ENCODE results near the gene TNFRSF1A. TPM values are rescaled to one million over a fixed set of nuclear protein-coding genes. Genes with fewer than 3 reads are reported as not detected.

TNFRSF1A gene
- total and polyA plus RNA-seq, 9 of the 15 experiments (the other 6 are each of a cell fraction or from before 2014, with no cell fraction given): 0.76 to 43.5 (median 30.0) TPM

- Histone ChIP-seq H3K9ac (ENCODE audit: insufficient read depth in 1 of 2, low read depth in 2 of 2, low read length in 2 of 2) (peak overlapping the region; percentile 85 to 93), H3K27me3 (ENCODE audit: control insufficient read depth in 2 of 2, insufficient read depth in 2 of 2, low read length in 2 of 2) (no peaks in the 10 kb centered on the region), H4K20me1 (replicated peaks; ENCODE audit: control insufficient read depth, insufficient read depth, low read length) (no peaks in the 10 kb centered on the region), H3K27ac (ENCODE audit: extremely low read depth, low read depth, low read length) (peak overlapping the region; percentile 98), H3K9me1 (ENCODE audit: control insufficient read depth, insufficient read depth, low read length) (no peaks in the 10 kb centered on the region), H3K4me1 (replicated peaks in 1 of 2; ENCODE audit: control insufficient read depth in 2 of 2, insufficient read depth in 2 of 2, low read length in 2 of 2) (peaks cover 27 to 48% of the 10 kb centered on the region in 2 experiments), H3K79me2 (ENCODE audit: control insufficient read depth, insufficient read depth, low read length) (peaks cover 57% of the 10 kb centered on the region), H3K9me3 (replicated peaks; ENCODE audit: control insufficient read depth, insufficient read depth, low read depth, low read length) (no peaks in the 10 kb centered on the region), H3K4me2 (ENCODE audit: insufficient read depth, low read length) (peak overlapping the region; percentile 82), H3K36me3 (ENCODE audit: control insufficient read depth, insufficient read depth, low read length) (peaks cover 54% of the 10 kb centered on the region; the same call in 2 of the 3 replicates), H2AFZ (ENCODE audit: low read depth, low read length) (peak overlapping the region; percentile 79), H3K4me3 (peak overlapping the region; percentile 39; the same call in 1 of the 2 replicates)
- FAIRE-seq (peak; percentile 97), DNase-seq (ENCODE audit: extremely low read depth in 1 of 4, low spot score in 3 of 4) (peak; percentile 54 to 85 (median 65)), ATAC-seq (peak; percentile 79)
- intact Hi-C loops (cut with micrococcal nuclease): loop anchor here (2.0 to 5.0 kb wide), 2 partner anchors 31 to 137 kb away; partner anchors contain the start of gene VAMP1
- no TSS peak for BruUV-seq (replicated peaks)
- WGBS (ENCODE audit: insufficient coverage, low coverage, missing lambda C conversion rate): 6% methylated on average over 10 of the region's 11 CpGs
- in situ Hi-C loops (cut with MboI): loop anchor here (5.0 kb wide), 1 partner anchor 37 kb away; no protein-coding TSS in a partner anchor
- ChIA-PET CTCF (ENCODE audit: low intra/inter-chr PET ratio) (interaction anchor here (0.6 to 2.1 kb wide), 3 partner anchors 41 to 377 kb away, joined by 3 to 9 read pairs (median 3); no protein-coding TSS in a partner anchor), POLR2A (interaction anchor here (0.6 to 4.7 kb wide), 14 partner anchors 9 to 1717 kb away, joined by 3 to 38 read pairs (median 4); partner anchors contain the start of genes LTBR and VAMP1)
- TF ChIP-seq MBD2 (IDR thresholded peaks at IDR 0.05; ENCODE audit: borderline replicate concordance, low read depth): no peak
- no peak for TF ChIP-seq ZNF239 (CRISPR knock-in tag; IDR thresholded peaks at IDR 0.05)
- TF ChIP-seq BCOR (IDR thresholded peaks at IDR 0.05): no peak
- no peak for TF ChIP-seq ZNF324 (CRISPR knock-in tag; IDR thresholded peaks at IDR 0.05)
- TF ChIP-seq ETV1 (tag; conservative IDR thresholded peaks at IDR 0.05; ENCODE audit: low read depth): peak; percentile 89
- TF ChIP-seq CREM (IDR thresholded peaks at IDR 0.05; ENCODE audit: low read depth): 0 out of 2 replicates have a peak, but pooled peaks have one; percentile 33
- no peak for TF ChIP-seq DDX20 (tag; IDR thresholded peaks at IDR 0.05; ENCODE audit: low read depth)
- 0 out of 2 replicates have a peak, but pooled peaks have one; percentile 23 for TF ChIP-seq ELF2 (CRISPR knock-in tag; IDR thresholded peaks at IDR 0.05)
- TF ChIP-seq ZNF764 (CRISPR knock-in tag; IDR thresholded peaks at IDR 0.05; ENCODE audit: low read depth): no peak
- no peak for TF ChIP-seq ZNF316 (IDR thresholded peaks at IDR 0.05)
- TF ChIP-seq SPI1 (IDR thresholded peaks at IDR 0.05; ENCODE audit: borderline replicate concordance, low read depth, low read length): peak; percentile 11; the same call in 1 of the 2 replicates
- 0 out of 4 replicates have a peak, but pooled peaks of 1 of the 2 experiments have one; percentile 22 for TF ChIP-seq RCOR1 (IDR thresholded peaks at IDR 0.05; ENCODE audit: borderline replicate concordance in 1 of 2, low read depth in 2 of 2, low read length in 2 of 2)
- TF ChIP-seq, protein P1, sequence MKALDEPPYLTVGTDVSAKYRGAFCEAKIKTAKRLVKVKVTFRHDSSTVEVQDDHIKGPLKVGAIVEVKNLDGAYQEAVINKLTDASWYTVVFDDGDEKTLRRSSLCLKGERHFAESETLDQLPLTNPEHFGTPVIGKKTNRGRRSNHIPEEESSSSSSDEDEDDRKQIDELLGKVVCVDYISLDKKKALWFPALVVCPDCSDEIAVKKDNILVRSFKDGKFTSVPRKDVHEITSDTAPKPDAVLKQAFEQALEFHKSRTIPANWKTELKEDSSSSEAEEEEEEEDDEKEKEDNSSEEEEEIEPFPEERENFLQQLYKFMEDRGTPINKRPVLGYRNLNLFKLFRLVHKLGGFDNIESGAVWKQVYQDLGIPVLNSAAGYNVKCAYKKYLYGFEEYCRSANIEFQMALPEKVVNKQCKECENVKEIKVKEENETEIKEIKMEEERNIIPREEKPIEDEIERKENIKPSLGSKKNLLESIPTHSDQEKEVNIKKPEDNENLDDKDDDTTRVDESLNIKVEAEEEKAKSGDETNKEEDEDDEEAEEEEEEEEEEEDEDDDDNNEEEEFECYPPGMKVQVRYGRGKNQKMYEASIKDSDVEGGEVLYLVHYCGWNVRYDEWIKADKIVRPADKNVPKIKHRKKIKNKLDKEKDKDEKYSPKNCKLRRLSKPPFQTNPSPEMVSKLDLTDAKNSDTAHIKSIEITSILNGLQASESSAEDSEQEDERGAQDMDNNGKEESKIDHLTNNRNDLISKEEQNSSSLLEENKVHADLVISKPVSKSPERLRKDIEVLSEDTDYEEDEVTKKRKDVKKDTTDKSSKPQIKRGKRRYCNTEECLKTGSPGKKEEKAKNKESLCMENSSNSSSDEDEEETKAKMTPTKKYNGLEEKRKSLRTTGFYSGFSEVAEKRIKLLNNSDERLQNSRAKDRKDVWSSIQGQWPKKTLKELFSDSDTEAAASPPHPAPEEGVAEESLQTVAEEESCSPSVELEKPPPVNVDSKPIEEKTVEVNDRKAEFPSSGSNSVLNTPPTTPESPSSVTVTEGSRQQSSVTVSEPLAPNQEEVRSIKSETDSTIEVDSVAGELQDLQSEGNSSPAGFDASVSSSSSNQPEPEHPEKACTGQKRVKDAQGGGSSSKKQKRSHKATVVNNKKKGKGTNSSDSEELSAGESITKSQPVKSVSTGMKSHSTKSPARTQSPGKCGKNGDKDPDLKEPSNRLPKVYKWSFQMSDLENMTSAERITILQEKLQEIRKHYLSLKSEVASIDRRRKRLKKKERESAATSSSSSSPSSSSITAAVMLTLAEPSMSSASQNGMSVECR (CRISPR knock-in tag; IDR thresholded peaks at IDR 0.05): peak; percentile 76; the same call in 1 of the 2 replicates
- TF ChIP-seq ZNF592 (IDR thresholded peaks at IDR 0.05): peak; percentile 79
Observed at GRCh38 chr12:6335451-6336078, 6.3 kb downstream of the TNFRSF1A start.

All from K562 (cell line).